Smooth muscle cell (in vitro differentiated cells): ENCODE results near the gene CLINT1. TPM values are rescaled to one million over a fixed set of nuclear protein-coding genes. Genes with fewer than 3 reads are reported as not detected.

Source experiments
- DNase-seq: peaks from one replicate; lab custom pipeline; 2025; ENCODE audit not compliant: unreplicated experiment; lab: John Stamatoyannopoulos, UW
- H2AFZ ChIP-seq: fragments of 200-600 bp; sonication (generic); 2 replicates; pipeline ENCODE4 v1.6.0; 2016; ENCODE audit warnings: antibody characterized with exemption, low read depth, mild to moderate bottlenecking
- H3F3A ChIP-seq: fragments of 200-600 bp; sonication (generic); 2 replicates; pipeline ENCODE4 v1.6.0; 2017; ENCODE audit warnings: antibody characterized with exemption, low read depth
- H3K27ac ChIP-seq: fragments of 200-600 bp; sonication (generic); 2 replicates; pipeline ENCODE4 v1.5.1; 2016; ENCODE audit warnings: low read depth, mild to moderate bottlenecking
- H3K27me3 ChIP-seq: fragments of 200-600 bp; sonication (generic); 2 replicates; pipeline ENCODE4 v1.6.1; 2016; ENCODE audit warnings: low read depth, mild to moderate bottlenecking
- H3K36me3 ChIP-seq: fragments of 200-600 bp; sonication (generic); 2 replicates; pipeline ENCODE4 v1.5.1; 2016; ENCODE audit warnings: low read depth
- H3K4me1 ChIP-seq: fragments of 200-600 bp; sonication (generic); 2 replicates; pipeline ENCODE4 v1.5.1; 2016; ENCODE audit warnings: low read depth
- H3K4me2 ChIP-seq: fragments of 200-600 bp; sonication (generic); 2 replicates; pipeline ENCODE4 v1.6.0; 2016; ENCODE audit warnings: mild to moderate bottlenecking
- H3K4me3 ChIP-seq: fragments of 200-600 bp; sonication (generic); 2 replicates; pipeline ENCODE4 v1.5.1; 2016; ENCODE audit warnings: mild to moderate bottlenecking
- H3K79me2 ChIP-seq: fragments of 200-600 bp; sonication (generic); 2 replicates; pipeline ENCODE4 v1.6.0; 2016; ENCODE audit warnings: low read depth, mild to moderate bottlenecking
- H3K9ac ChIP-seq: fragments of 200-600 bp; sonication (generic); 2 replicates; pipeline ENCODE4 v1.6.0; 2016; ENCODE audit warnings: low read depth
- H3K9me3 ChIP-seq: fragments of 200-600 bp; sonication (generic); replicated peaks from 2 replicates; pipeline ENCODE4 v1.5.1; 2016; ENCODE audit warnings: low read depth
- H4K20me1 ChIP-seq: fragments of 200-600 bp; sonication (generic); 2 replicates; pipeline ENCODE4 v1.6.0; 2016; ENCODE audit warnings: low read depth
- WGBS: methylation state at CpG from one replicate; pipeline ENCODE4 v1.1.7; 2016; ENCODE audit warnings: low lambda C conversion rate; 5-methylcytosine and 5-hydroxymethylcytosine counted together
- polyA plus RNA-seq: library from polyadenylated mRNA; unstranded; fragments of >200 nt; fragmentation: Nextera tagmentation; extraction: Ambion mirVana; gene quantifications from 2 replicates; pipeline ENCODE4 v1.2.1, GENCODE V29; 2016
- total RNA-seq: library from RNA; depleted of rRNA; stranded (reverse); fragments of >200 nt; gene quantifications from 2 replicates; pipeline ENCODE4 v1.2.3, GENCODE V29; 2014
- TF ChIP-seq, protein P1 (sequence below): fragments of 200-600 bp; sonication (generic); IDR thresholded peaks from 2 replicates; pipeline ENCODE4 v1.5.1; 2017; ENCODE audit warnings: borderline replicate concordance, mild to moderate bottlenecking, antibody characterized with exemption; ENCODE audit not compliant: insufficient read depth, poor library complexity, severe bottlenecking

The CLINT1 gene
- total and polyA plus RNA-seq, 2 experiments from 2014 or later: 63.5 to 83.9 TPM

DNA sequence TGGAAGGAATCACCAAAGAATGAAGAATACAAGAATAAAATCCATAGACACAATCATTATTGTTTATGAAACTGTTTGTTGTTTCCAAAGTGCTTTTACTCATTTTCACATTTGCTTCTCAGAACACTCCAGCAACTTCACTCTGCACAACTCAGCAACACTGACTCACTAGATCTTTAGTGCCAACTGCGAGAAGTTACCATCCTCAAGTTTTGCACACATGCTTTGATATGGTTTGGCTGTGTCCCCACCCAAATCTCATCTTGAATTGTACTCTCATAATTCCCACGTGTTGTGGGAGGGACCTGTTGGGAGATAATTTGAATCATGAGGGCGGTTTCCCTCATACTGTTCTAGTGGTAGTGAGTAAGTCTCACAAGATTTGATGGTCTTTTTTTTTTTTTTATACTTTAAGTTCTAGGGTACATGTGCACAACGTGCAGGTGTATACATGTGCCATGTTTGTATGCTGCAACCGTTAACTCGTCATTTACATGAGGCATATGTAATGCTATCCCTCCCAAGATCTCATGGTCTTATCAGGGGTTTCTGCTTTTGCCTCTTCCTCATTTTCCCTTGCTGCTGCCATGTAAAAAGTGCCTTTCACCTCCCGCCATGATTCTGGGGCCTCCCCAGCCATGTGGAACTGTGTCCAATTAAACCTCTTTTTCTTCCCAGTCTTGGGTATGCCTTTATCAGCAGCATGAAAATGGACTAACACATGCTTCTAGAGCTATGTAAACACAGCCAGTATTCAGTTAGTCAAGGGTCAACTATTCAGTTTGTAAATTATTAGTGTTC, 36.9 kb downstream of the CLINT1 start:
- Histone ChIP-seq H2AFZ (no peak overlapping the region), H3K4me1 (peaks cover 20% of the 10 kb centered on the region), H3K9me3 (no peaks in the 10 kb centered on the region), H3K4me2 (peak overlapping the region; percentile 14), H4K20me1 (peaks cover 100% of the 10 kb centered on the region), H3K79me2 (peaks cover 95% of the 10 kb centered on the region), H3K27ac (peak overlapping the region; percentile 46), H3K9ac (no peak overlapping the region), H3K27me3 (no peaks in the 10 kb centered on the region), H3F3A (peaks cover 9% of the 10 kb centered on the region), H3K4me3 (no peak overlapping the region), H3K36me3 (no peaks in the 10 kb centered on the region)
- DNase-seq: no peak
- TF ChIP-seq, protein P1, sequence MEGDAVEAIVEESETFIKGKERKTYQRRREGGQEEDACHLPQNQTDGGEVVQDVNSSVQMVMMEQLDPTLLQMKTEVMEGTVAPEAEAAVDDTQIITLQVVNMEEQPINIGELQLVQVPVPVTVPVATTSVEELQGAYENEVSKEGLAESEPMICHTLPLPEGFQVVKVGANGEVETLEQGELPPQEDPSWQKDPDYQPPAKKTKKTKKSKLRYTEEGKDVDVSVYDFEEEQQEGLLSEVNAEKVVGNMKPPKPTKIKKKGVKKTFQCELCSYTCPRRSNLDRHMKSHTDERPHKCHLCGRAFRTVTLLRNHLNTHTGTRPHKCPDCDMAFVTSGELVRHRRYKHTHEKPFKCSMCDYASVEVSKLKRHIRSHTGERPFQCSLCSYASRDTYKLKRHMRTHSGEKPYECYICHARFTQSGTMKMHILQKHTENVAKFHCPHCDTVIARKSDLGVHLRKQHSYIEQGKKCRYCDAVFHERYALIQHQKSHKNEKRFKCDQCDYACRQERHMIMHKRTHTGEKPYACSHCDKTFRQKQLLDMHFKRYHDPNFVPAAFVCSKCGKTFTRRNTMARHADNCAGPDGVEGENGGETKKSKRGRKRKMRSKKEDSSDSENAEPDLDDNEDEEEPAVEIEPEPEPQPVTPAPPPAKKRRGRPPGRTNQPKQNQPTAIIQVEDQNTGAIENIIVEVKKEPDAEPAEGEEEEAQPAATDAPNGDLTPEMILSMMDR: no peak
- 85% methylated on average over 7 of the region's 7 CpGs for WGBS

DNA sequence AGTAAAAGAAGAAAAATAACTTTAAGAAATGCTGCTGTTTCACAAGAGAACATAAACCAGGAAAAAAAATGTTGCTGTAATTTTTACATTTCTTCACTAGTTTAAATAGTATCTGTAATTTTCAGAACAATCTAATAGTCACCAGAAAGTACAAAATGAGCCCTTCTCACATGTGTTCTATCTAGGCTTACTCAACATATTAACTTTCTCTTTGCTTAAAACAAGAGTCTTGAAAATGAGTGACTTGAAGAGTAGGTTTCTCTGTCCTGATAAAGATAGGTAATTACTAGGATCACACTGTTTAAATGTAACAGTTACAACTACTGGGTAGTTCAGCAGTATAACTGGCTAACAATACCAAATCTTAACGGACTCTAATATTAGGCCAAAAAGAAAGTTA, 37.5 kb downstream of the CLINT1 start:
- DNase-seq: no peak
- H4K20me1 ChIP-seq: peaks cover 100% of the 10 kb centered on the region
- TF ChIP-seq, protein P1: no peak
- WGBS: 90% methylated on average over 1 of the region's 1 CpG
- H3K4me2 ChIP-seq: no peak overlapping the region
- H3K4me1 ChIP-seq: peaks cover 18% of the 10 kb centered on the region
- H3F3A ChIP-seq: peaks cover 5% of the 10 kb centered on the region
- no peaks in the 10 kb centered on the region for H3K27me3 ChIP-seq
- no peaks in the 10 kb centered on the region for H3K36me3 ChIP-seq
- H3K9ac ChIP-seq: no peak overlapping the region
- H3K79me2 ChIP-seq: peaks cover 91% of the 10 kb centered on the region
- no peak overlapping the region for H2AFZ ChIP-seq
- H3K4me3 ChIP-seq: no peak overlapping the region
- no peaks in the 10 kb centered on the region for H3K9me3 ChIP-seq
- no peak overlapping the region for H3K27ac ChIP-seq

DNA sequence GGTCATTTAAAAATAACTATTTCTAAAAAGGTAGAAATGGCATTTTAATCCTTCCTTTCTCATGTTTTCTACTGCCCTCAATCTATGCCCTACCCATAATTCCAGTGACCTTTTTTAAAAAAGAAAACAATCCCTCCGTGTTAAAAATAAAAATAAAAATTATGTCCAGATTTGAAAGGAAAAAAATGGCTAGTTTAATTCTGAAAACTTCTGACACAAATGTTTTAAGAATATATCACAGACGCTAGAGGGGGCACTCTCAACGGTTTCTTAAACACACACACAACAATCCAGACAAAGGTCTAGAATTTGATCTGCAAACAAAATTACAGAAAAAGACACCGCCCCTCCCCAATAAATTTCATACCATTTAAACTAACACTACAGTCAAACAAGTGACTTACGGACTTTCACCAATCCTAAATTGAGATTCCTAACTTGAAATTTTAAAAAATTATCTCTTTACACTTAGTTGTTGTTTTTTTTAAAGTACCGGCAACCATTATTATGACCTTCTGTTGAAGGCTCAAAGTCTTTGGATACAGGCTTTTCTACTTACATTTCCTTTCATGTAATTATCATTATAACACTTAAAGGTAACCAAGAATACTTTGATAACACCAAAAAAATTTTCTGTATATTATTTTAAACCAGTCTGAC, 38.2 kb downstream of the CLINT1 start:
- TF ChIP-seq, protein P1: peak; percentile 57
- Histone ChIP-seq H3K36me3 (no peaks in the 10 kb centered on the region), H3F3A (peaks cover 5% of the 10 kb centered on the region), H3K9me3 (no peaks in the 10 kb centered on the region), H2AFZ (no peak overlapping the region), H3K27me3 (no peaks in the 10 kb centered on the region), H3K4me3 (no peak overlapping the region), H3K4me2 (no peak overlapping the region), H3K9ac (no peak overlapping the region), H3K4me1 (peaks cover 18% of the 10 kb centered on the region), H4K20me1 (peaks cover 100% of the 10 kb centered on the region), H3K27ac (no peak overlapping the region), H3K79me2 (peaks cover 91% of the 10 kb centered on the region)
- whole genome bisulfite sequencing: 36% methylated on average over 6 of the region's 6 CpGs
- no peak for DNase-seq
